CD4-positive, CD25-positive, alpha-beta regulatory T cell (primary cell): ENCODE data around the gene MERTK. TPM values are rescaled to one million over a fixed set of nuclear protein-coding genes. Genes with fewer than 3 reads are reported as not detected.

Experiments
- ATAC-seq, 2 donors: fragments of 150-1000 bp; cut with Tn5 transposase; one replicate each; pipeline ENCODE4 v1.10.0; 2021; ENCODE audit warnings: low read depth in 2 of 2, moderate number of reproducible peaks in 2 of 2, moderate library complexity in 1 of 2
- DNase-seq, 3 donors: peaks; one replicate each; pipeline versions ENCODE4 v3.0.0 to v3.0.0-alpha.2; 2012 to 2022; ENCODE audit warnings: mixed read lengths in 1 of 3
- H3K27ac ChIP-seq: one replicate; pipeline ENCODE4 v1.7.0; 2013; ENCODE audit warnings: mild to moderate bottlenecking, low read length; ENCODE audit not compliant: insufficient read depth, poor library complexity, severe bottlenecking
- H3K27me3 ChIP-seq: one replicate; pipeline ENCODE4 v1.7.0; 2013; ENCODE audit warnings: low read length; ENCODE audit not compliant: control insufficient read depth, insufficient read depth
- H3K36me3 ChIP-seq: one replicate; pipeline ENCODE4 v1.7.0; 2013; ENCODE audit warnings: mild to moderate bottlenecking, low read length, moderate library complexity; ENCODE audit not compliant: control insufficient read depth, insufficient read depth
- H3K4me1 ChIP-seq: 2 replicates; pipeline ENCODE4 v1.7.0; 2013; ENCODE audit warnings: mild to moderate bottlenecking, low read length; ENCODE audit not compliant: insufficient read depth, control insufficient read depth, poor library complexity, severe bottlenecking
- H3K4me3 ChIP-seq: one replicate; pipeline ENCODE4 v1.7.0; 2013; ENCODE audit warnings: low read depth, mild to moderate bottlenecking, low read length, moderate library complexity
- H3K9me3 ChIP-seq, 2 experiments: 1 replicate in 1 of 2; 2 replicates in 1 of 2; pipeline ENCODE4 v1.7.0; 2013; ENCODE audit warnings: low read length in 2 of 2, mild to moderate bottlenecking in 1 of 2, moderate library complexity in 1 of 2; ENCODE audit not compliant: control insufficient read depth in 2 of 2
- H3K27ac Mint-ChIP-seq, 3 donors: one replicate each; pipeline ENCODE4 v1.8.0; 2020 to 2022; ENCODE audit warnings: mild to moderate bottlenecking in 3 of 3, mixed read lengths in 3 of 3, moderate library complexity in 2 of 3
- H3K27me3 Mint-ChIP-seq: one replicate; pipeline ENCODE4 v1.8.0; 2022; ENCODE audit warnings: mild to moderate bottlenecking, mixed read lengths
- H3K36me3 Mint-ChIP-seq: one replicate; pipeline ENCODE4 v1.8.0; 2020; ENCODE audit warnings: mixed read lengths
- H3K4me1 Mint-ChIP-seq, 4 donors: one replicate each; pipeline ENCODE4 v1.8.0; 2020 to 2022; ENCODE audit warnings: mixed read lengths in 4 of 4, mild to moderate bottlenecking in 1 of 4
- H3K4me3 Mint-ChIP-seq, 4 donors: one replicate each; pipeline ENCODE4 v1.8.0; 2020 to 2022; ENCODE audit warnings: mild to moderate bottlenecking in 4 of 4, mixed read lengths in 4 of 4, moderate library complexity in 3 of 4
- H3K9me3 Mint-ChIP-seq, 7 donors: one replicate each; pipeline ENCODE4 v1.8.0; 2020 to 2022; ENCODE audit warnings: mixed read lengths in 7 of 7, mild to moderate bottlenecking in 3 of 7, moderate library complexity in 2 of 7
- polyA plus RNA-seq, 4 donors: library from polyadenylated mRNA; unstranded; fragments of 300-500 nt; fragmentation: Illumina TruSeq; gene quantifications; one replicate each; pipeline ENCODE4 v1.2.3, GENCODE V29; 2021
- total RNA-seq: library from RNA; stranded (reverse); gene quantifications from one replicate; pipeline ENCODE4 v1.2.3, GENCODE V29; 2022

Gene MERTK
- total and polyA plus RNA-seq, 5 donors from 2014 or later, result 0.20 TPM; not detected in 4

- peaks cover 17% of the 10 kb centered on the region for H3K27me3 Mint-ChIP-seq
- Histone ChIP-seq H3K36me3 (no peaks in the 10 kb centered on the region), H3K9me3 (peaks cover 0 to 4% of the 10 kb centered on the region in 2 experiments), H3K4me1 (no peaks in the 10 kb centered on the region), H3K27ac (no peak overlapping the region), H3K27me3 (no peaks in the 10 kb centered on the region), H3K4me3 (no peak overlapping the region)
- no peak overlapping the region for H3K4me3 Mint-ChIP-seq
- peaks cover 0 to 6% (median 4%) of the 10 kb centered on the region in 7 donors for H3K9me3 Mint-ChIP-seq
- H3K4me1 Mint-ChIP-seq, result peaks cover 0 to 5% (median 0%) of the 10 kb centered on the region in 4 donors
- no peak for DNase-seq
- H3K36me3 Mint-ChIP-seq, result no peaks in the 10 kb centered on the region
- no peak overlapping the region for H3K27ac Mint-ChIP-seq
- ATAC-seq, result no peak
These were observed 147.1 kb downstream of the MERTK start for GRCh38 chr2:112045446-112046014.

DNA sequence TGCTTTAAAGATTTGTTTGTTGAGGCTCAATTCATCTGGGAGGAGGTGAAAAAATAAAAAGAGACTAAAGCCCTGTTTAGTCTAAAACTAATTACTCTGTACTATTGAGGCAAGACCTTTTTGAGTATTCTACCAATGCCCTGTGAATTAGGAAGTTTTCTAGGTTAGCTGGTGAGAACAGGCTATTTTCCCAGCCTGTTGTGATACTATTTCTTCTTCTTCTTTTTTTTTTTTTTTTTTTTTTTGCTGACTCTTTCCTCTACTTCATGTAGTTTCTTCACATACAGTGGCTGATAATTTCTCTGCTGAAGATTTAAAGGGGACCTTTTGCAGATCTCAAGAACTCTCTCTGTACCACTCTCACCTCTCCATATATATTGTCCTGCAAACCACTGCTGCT is 147.8 kb downstream of the MERTK start:
- Histone ChIP-seq H3K27me3 (no peaks in the 10 kb centered on the region), H3K4me1 (no peaks in the 10 kb centered on the region), H3K27ac (no peak overlapping the region), H3K36me3 (no peaks in the 10 kb centered on the region), H3K4me3 (no peak overlapping the region), H3K9me3 (peaks cover 0 to 4% of the 10 kb centered on the region in 2 experiments)
- H3K27ac Mint-ChIP-seq, result no peak overlapping the region
- no peak overlapping the region for H3K4me3 Mint-ChIP-seq
- no peak for DNase-seq
- no peak for ATAC-seq
- peaks cover 14% of the 10 kb centered on the region for H3K27me3 Mint-ChIP-seq
- peaks cover 0 to 5% (median 0%) of the 10 kb centered on the region in 4 donors for H3K4me1 Mint-ChIP-seq
- H3K36me3 Mint-ChIP-seq, result no peaks in the 10 kb centered on the region
- H3K9me3 Mint-ChIP-seq, result peaks cover 0 to 6% (median 4%) of the 10 kb centered on the region in 7 donors

- ATAC-seq (no peak), DNase-seq (no peak)
- Histone ChIP-seq H3K4me1 (no peaks in the 10 kb centered on the region), H3K36me3 (no peaks in the 10 kb centered on the region), H3K4me3 (no peak overlapping the region), H3K27ac (no peak overlapping the region), H3K27me3 (no peaks in the 10 kb centered on the region), H3K9me3 (peaks cover 0 to 4% of the 10 kb centered on the region in 2 experiments)
- H3K36me3 Mint-ChIP-seq, result no peaks in the 10 kb centered on the region
- H3K9me3 Mint-ChIP-seq, result peaks cover 0 to 6% (median 4%) of the 10 kb centered on the region in 7 donors
- peaks cover 14% of the 10 kb centered on the region for H3K27me3 Mint-ChIP-seq
- peaks cover 0 to 5% (median 0%) of the 10 kb centered on the region in 4 donors for H3K4me1 Mint-ChIP-seq
- H3K4me3 Mint-ChIP-seq, result no peak overlapping the region
- H3K27ac Mint-ChIP-seq, result no peak overlapping the region
These were observed 149.3 kb downstream of the MERTK start for GRCh38 chr2:112047537-112048235.

GRCh38 chr2:112048236-112048592 is 149.8 kb downstream of the MERTK start:
- Mint-ChIP-seq H3K9me3 (peaks cover 0 to 6% (median 4%) of the 10 kb centered on the region in 7 donors), H3K27ac (no peak overlapping the region), H3K27me3 (peaks cover 14% of the 10 kb centered on the region), H3K4me3 (no peak overlapping the region), H3K36me3 (no peaks in the 10 kb centered on the region), H3K4me1 (peaks cover under 1 to 7% (median under 1%) of the 10 kb centered on the region in 4 donors)
- ATAC-seq, result no peak
- Histone ChIP-seq H3K4me3 (no peak overlapping the region), H3K4me1 (no peaks in the 10 kb centered on the region), H3K9me3 (peaks cover 0 to 4% of the 10 kb centered on the region in 2 experiments), H3K27me3 (no peaks in the 10 kb centered on the region), H3K36me3 (no peaks in the 10 kb centered on the region), H3K27ac (no peak overlapping the region)
- no peak for DNase-seq

- Mint-ChIP-seq H3K9me3 (peaks cover 0 to 6% (median 3%) of the 10 kb centered on the region in 7 donors), H3K27me3 (peaks cover 9% of the 10 kb centered on the region), H3K27ac (no peak overlapping the region), H3K36me3 (no peaks in the 10 kb centered on the region), H3K4me3 (no peak overlapping the region), H3K4me1 (peaks cover 5 to 13% (median 6%) of the 10 kb centered on the region in 4 donors)
- peaks cover 4% of the 10 kb centered on the region for H3K4me1 ChIP-seq
- H3K9me3 ChIP-seq, result peaks cover 0 to 4% of the 10 kb centered on the region in 2 experiments
- no peaks in the 10 kb centered on the region for H3K27me3 ChIP-seq
- no peak overlapping the region for H3K4me3 ChIP-seq
- no peaks in the 10 kb centered on the region for H3K36me3 ChIP-seq
- H3K27ac ChIP-seq, result no peak overlapping the region
- peak in 1 of 2 donors; percentile 58 for ATAC-seq
- peak; percentile 16 to 70 (median 60) for DNase-seq
These were observed 150.5 kb downstream of the MERTK start for GRCh38 chr2:112048887-112049286.

DNA sequence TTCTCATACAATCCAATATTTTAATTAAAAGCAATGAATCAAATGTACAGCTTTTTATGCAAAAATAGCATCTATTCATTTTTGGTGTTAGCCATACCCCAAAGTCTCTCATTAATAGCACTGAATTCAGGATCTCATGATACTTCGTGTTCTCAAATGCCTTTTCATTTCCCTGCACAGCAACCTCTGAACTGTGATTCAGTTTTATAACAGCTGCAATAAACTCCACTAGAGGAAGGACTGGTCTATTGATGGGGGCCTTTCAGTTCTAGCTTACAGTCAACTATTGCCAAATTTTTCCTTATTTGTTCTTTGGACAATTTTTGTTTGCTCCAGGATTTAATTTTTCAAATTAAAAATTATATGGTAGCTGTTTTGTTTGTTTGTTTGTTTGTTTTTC is 151.9 kb downstream of the MERTK start:
- no peak overlapping the region for H3K27ac Mint-ChIP-seq
- no peak for ATAC-seq
- H3K36me3 ChIP-seq, result no peaks in the 10 kb centered on the region

GRCh38 chr2:112053917-112054846 is 155.8 kb downstream of the MERTK start:
- Histone ChIP-seq H3K4me1 (peaks cover 26% of the 10 kb centered on the region), H3K36me3 (peaks cover 2% of the 10 kb centered on the region), H3K27me3 (no peaks in the 10 kb centered on the region), H3K9me3 (no peaks in the 10 kb centered on the region), H3K27ac (peak overlapping the region; percentile 89), H3K4me3 (peak overlapping the region; percentile 75)
- peaks cover 19 to 44% (median 37%) of the 10 kb centered on the region in 4 donors for H3K4me1 Mint-ChIP-seq
- peaks cover 10% of the 10 kb centered on the region for H3K36me3 Mint-ChIP-seq
- peak; percentile 64 to 65 for ATAC-seq
- H3K27ac Mint-ChIP-seq, result peak overlapping the region; percentile 85 to 98 (median 94)
- DNase-seq, result peak; percentile 93 to 98 (median 97)
- peak overlapping the region; percentile 92 to 98 (median 96) for H3K4me3 Mint-ChIP-seq
- no peaks in the 10 kb centered on the region for H3K9me3 Mint-ChIP-seq
- no peaks in the 10 kb centered on the region for H3K27me3 Mint-ChIP-seq

More for the DNA sequence above, 151.9 kb downstream of the MERTK start:
- Histone ChIP-seq H3K4me3 (no peak overlapping the region), H3K4me1 (peaks cover 6% of the 10 kb centered on the region), H3K9me3 (peaks cover 0 to 4% of the 10 kb centered on the region in 2 experiments), H3K27me3 (no peaks in the 10 kb centered on the region), H3K27ac (no peak overlapping the region)
- no peak for DNase-seq
- peaks cover 5% of the 10 kb centered on the region for H3K27me3 Mint-ChIP-seq
- peaks cover 5 to 13% (median 9%) of the 10 kb centered on the region in 4 donors for H3K4me1 Mint-ChIP-seq
- H3K36me3 Mint-ChIP-seq, result no peaks in the 10 kb centered on the region
- H3K4me3 Mint-ChIP-seq, result no peak overlapping the region
- H3K9me3 Mint-ChIP-seq, result peaks cover 0 to 5% (median 2%) of the 10 kb centered on the region in 7 donors
